Smooth muscle cell (in vitro differentiated cells): Measurements from ENCODE around the gene DACH1. TPM values are rescaled to one million over a fixed set of nuclear protein-coding genes. Genes with fewer than 3 reads are reported as not detected.

Source experiments
- DNase-seq: peaks from one replicate; lab custom pipeline; 2025; ENCODE audit not compliant: unreplicated experiment; lab: John Stamatoyannopoulos, UW
- H2AFZ ChIP-seq: fragments of 200-600 bp; sonication (generic); 2 replicates; pipeline ENCODE4 v1.6.0; 2016; ENCODE audit warnings: antibody characterized with exemption, low read depth, mild to moderate bottlenecking
- H3F3A ChIP-seq: fragments of 200-600 bp; sonication (generic); 2 replicates; pipeline ENCODE4 v1.6.0; 2017; ENCODE audit warnings: antibody characterized with exemption, low read depth
- H3K27ac ChIP-seq: fragments of 200-600 bp; sonication (generic); 2 replicates; pipeline ENCODE4 v1.5.1; 2016; ENCODE audit warnings: low read depth, mild to moderate bottlenecking
- H3K27me3 ChIP-seq: fragments of 200-600 bp; sonication (generic); 2 replicates; pipeline ENCODE4 v1.6.1; 2016; ENCODE audit warnings: low read depth, mild to moderate bottlenecking
- H3K36me3 ChIP-seq: fragments of 200-600 bp; sonication (generic); 2 replicates; pipeline ENCODE4 v1.5.1; 2016; ENCODE audit warnings: low read depth
- H3K4me1 ChIP-seq: fragments of 200-600 bp; sonication (generic); 2 replicates; pipeline ENCODE4 v1.5.1; 2016; ENCODE audit warnings: low read depth
- H3K4me2 ChIP-seq: fragments of 200-600 bp; sonication (generic); 2 replicates; pipeline ENCODE4 v1.6.0; 2016; ENCODE audit warnings: mild to moderate bottlenecking
- H3K4me3 ChIP-seq: fragments of 200-600 bp; sonication (generic); 2 replicates; pipeline ENCODE4 v1.5.1; 2016; ENCODE audit warnings: mild to moderate bottlenecking
- H3K79me2 ChIP-seq: fragments of 200-600 bp; sonication (generic); 2 replicates; pipeline ENCODE4 v1.6.0; 2016; ENCODE audit warnings: low read depth, mild to moderate bottlenecking
- H3K9ac ChIP-seq: fragments of 200-600 bp; sonication (generic); 2 replicates; pipeline ENCODE4 v1.6.0; 2016; ENCODE audit warnings: low read depth
- H3K9me3 ChIP-seq: fragments of 200-600 bp; sonication (generic); replicated peaks from 2 replicates; pipeline ENCODE4 v1.5.1; 2016; ENCODE audit warnings: low read depth
- H4K20me1 ChIP-seq: fragments of 200-600 bp; sonication (generic); 2 replicates; pipeline ENCODE4 v1.6.0; 2016; ENCODE audit warnings: low read depth
- CTCF ChIP-seq: fragments of 200-600 bp; sonication (generic); IDR thresholded peaks from 2 replicates; pipeline ENCODE4 v1.5.1; 2017; ENCODE audit warnings: borderline replicate concordance, mild to moderate bottlenecking, antibody characterized with exemption; ENCODE audit not compliant: insufficient read depth, poor library complexity, severe bottlenecking
- WGBS: methylation state at CpG from one replicate; pipeline ENCODE4 v1.1.7; 2016; ENCODE audit warnings: low lambda C conversion rate; 5-methylcytosine and 5-hydroxymethylcytosine counted together
- polyA plus RNA-seq: library from polyadenylated mRNA; unstranded; fragments of >200 nt; fragmentation: Nextera tagmentation; extraction: Ambion mirVana; gene quantifications from 2 replicates; pipeline ENCODE4 v1.2.1, GENCODE V29; 2016
- total RNA-seq: library from RNA; depleted of rRNA; stranded (reverse); fragments of >200 nt; gene quantifications from 2 replicates; pipeline ENCODE4 v1.2.3, GENCODE V29; 2014

DACH1 gene
- total and polyA plus RNA-seq, 2 experiments from 2014 or later, result 0.33 to 1.6 TPM

GRCh38 chr13:71864986-71865873, 1.8 kb downstream of the DACH1 start:
- no peaks in the 10 kb centered on the region for H4K20me1 ChIP-seq
- no peak overlapping the region for H3K9ac ChIP-seq
- WGBS, result 2% methylated on average over 64 of the region's 88 CpGs
- H3K4me1 ChIP-seq, result peaks cover 16% of the 10 kb centered on the region
- H2AFZ ChIP-seq, result peak overlapping the region; percentile 94
- H3K9me3 ChIP-seq, result no peaks in the 10 kb centered on the region
- H3K79me2 ChIP-seq, result peaks cover 9% of the 10 kb centered on the region
- H3K27me3 ChIP-seq, result peaks cover 79% of the 10 kb centered on the region
- no peak overlapping the region for H3K27ac ChIP-seq
- H3K4me3 ChIP-seq, result peak overlapping the region; percentile 74
- H3K4me2 ChIP-seq, result peak overlapping the region; percentile 96
- TF ChIP-seq CTCF, result no peak
- DNase-seq, result peak; percentile 23
- no peaks in the 10 kb centered on the region for H3F3A ChIP-seq
- no peaks in the 10 kb centered on the region for H3K36me3 ChIP-seq

- no peaks in the 10 kb centered on the region for H3F3A ChIP-seq
- H3K27ac ChIP-seq, result no peak overlapping the region
- H3K4me2 ChIP-seq, result peak overlapping the region; percentile 96
- peaks cover 11% of the 10 kb centered on the region for H3K79me2 ChIP-seq
- no peaks in the 10 kb centered on the region for H3K36me3 ChIP-seq
- peak; percentile 23 for DNase-seq
- H4K20me1 ChIP-seq, result no peaks in the 10 kb centered on the region
- H3K9ac ChIP-seq, result no peak overlapping the region
- no peak for TF ChIP-seq CTCF
- peak overlapping the region; percentile 94 for H2AFZ ChIP-seq
- H3K27me3 ChIP-seq, result peaks cover 70% of the 10 kb centered on the region
- H3K9me3 ChIP-seq, result no peaks in the 10 kb centered on the region
- H3K4me3 ChIP-seq, result peak overlapping the region; percentile 74
- 7% methylated on average over 39 of the region's 39 CpGs for WGBS
- peaks cover 10% of the 10 kb centered on the region for H3K4me1 ChIP-seq
Observed at GRCh38 chr13:71864094-71864985, 2.7 kb downstream of the DACH1 start.

GRCh38 chr13:71863254-71863865, 3.6 kb downstream of the DACH1 start:
- TF ChIP-seq CTCF, result no peak
- Histone ChIP-seq H3K27me3 (peaks cover 60% of the 10 kb centered on the region), H3K4me2 (no peak overlapping the region), H3K36me3 (no peaks in the 10 kb centered on the region), H4K20me1 (no peaks in the 10 kb centered on the region), H3K79me2 (peaks cover 11% of the 10 kb centered on the region), H3K9ac (no peak overlapping the region), H3F3A (no peaks in the 10 kb centered on the region), H3K4me1 (peaks cover 10% of the 10 kb centered on the region), H3K4me3 (peak overlapping the region; percentile 74), H3K27ac (no peak overlapping the region), H3K9me3 (no peaks in the 10 kb centered on the region), H2AFZ (no peak overlapping the region)
- WGBS, result 69% methylated on average over 4 of the region's 4 CpGs
- no peak for DNase-seq
